HG03432 (cell line): ENCODE data around the gene ZBTB32.
"Not testable (repeated sequence)": the region's sequence is repeated elsewhere in the genome, so short reads cannot be mapped to it uniquely, and the experiment has no call there.

Experiments
- ATAC-seq: cut with Tn5 transposase; IDR thresholded peaks from one replicate; pipeline ENCODE4 v1.9.1; 2021; ENCODE audit warnings: mild to moderate bottlenecking, moderate library complexity; ENCODE audit not compliant: unreplicated experiment

The ZBTB32 gene

GRCh38 chr19:35718345-35719041 is 14.1 kb downstream of the ZBTB32 start:
- ATAC-seq, result peak; percentile 4

GRCh38 chr19:35719402-35720162 is 15.2 kb downstream of the ZBTB32 start:
- ATAC-seq, result no peak

- no peak for ATAC-seq
Measured at GRCh38 chr19:35720163-35720524, 15.8 kb downstream of the ZBTB32 start.

- no peak for ATAC-seq
Measured at GRCh38 chr19:35720648-35721047, 16.3 kb downstream of the ZBTB32 start.

GRCh38 chr19:35721374-35721773 is 17.0 kb downstream of the ZBTB32 start:
- ATAC-seq, result no peak

- ATAC-seq, result no peak
Measured at GRCh38 chr19:35722461-35722860, 18.1 kb downstream of the ZBTB32 start.

GRCh38 chr19:35722897-35723296 is 18.5 kb downstream of the ZBTB32 start:
- ATAC-seq, result no peak

GRCh38 chr19:35723671-35724070 is 19.3 kb downstream of the ZBTB32 start:
- ATAC-seq, result no peak

- ATAC-seq, result not testable (repeated sequence)
Measured at GRCh38 chr19:35724132-35724531, 19.8 kb downstream of the ZBTB32 start.

GRCh38 chr19:35724560-35724959 is 20.2 kb downstream of the ZBTB32 start:
- ATAC-seq, result no peak

GRCh38 chr19:35725216-35725861 is 21.0 kb downstream of the ZBTB32 start:
- no peak for ATAC-seq

GRCh38 chr19:35727053-35727955 is 22.9 kb downstream of the ZBTB32 start:
- no peak for ATAC-seq

- ATAC-seq, result no peak
Measured at GRCh38 chr19:35727956-35728706, 23.8 kb downstream of the ZBTB32 start.

- no peak for ATAC-seq
Measured at GRCh38 chr19:35729021-35729420, 24.7 kb downstream of the ZBTB32 start.

GRCh38 chr19:35729763-35730162 is 25.4 kb downstream of the ZBTB32 start:
- no peak for ATAC-seq

GRCh38 chr19:35730326-35730725 is 26.0 kb downstream of the ZBTB32 start:
- no peak for ATAC-seq

GRCh38 chr19:35731353-35731752 is 27.0 kb downstream of the ZBTB32 start:
- ATAC-seq, result no peak

- ATAC-seq, result no peak
Measured at GRCh38 chr19:35731779-35732405, 27.5 kb downstream of the ZBTB32 start.

GRCh38 chr19:35732540-35733179 is 28.3 kb downstream of the ZBTB32 start:
- no peak for ATAC-seq
